NCI-H748 (cell line): ENCODE results near the gene C5orf52.
A peak's percentile ranks its signal among the peaks of the same experiment; 100 is the strongest.
"Not testable (repeated sequence)": the region's sequence is repeated elsewhere in the genome, so short reads cannot be mapped to it uniquely, and the experiment has no call there.

Experiments
- DNase-seq: peaks from one replicate; lab custom pipeline; 2025; ENCODE audit not compliant: unreplicated experiment; lab: John Stamatoyannopoulos, UW

C5orf52 gene

DNA sequence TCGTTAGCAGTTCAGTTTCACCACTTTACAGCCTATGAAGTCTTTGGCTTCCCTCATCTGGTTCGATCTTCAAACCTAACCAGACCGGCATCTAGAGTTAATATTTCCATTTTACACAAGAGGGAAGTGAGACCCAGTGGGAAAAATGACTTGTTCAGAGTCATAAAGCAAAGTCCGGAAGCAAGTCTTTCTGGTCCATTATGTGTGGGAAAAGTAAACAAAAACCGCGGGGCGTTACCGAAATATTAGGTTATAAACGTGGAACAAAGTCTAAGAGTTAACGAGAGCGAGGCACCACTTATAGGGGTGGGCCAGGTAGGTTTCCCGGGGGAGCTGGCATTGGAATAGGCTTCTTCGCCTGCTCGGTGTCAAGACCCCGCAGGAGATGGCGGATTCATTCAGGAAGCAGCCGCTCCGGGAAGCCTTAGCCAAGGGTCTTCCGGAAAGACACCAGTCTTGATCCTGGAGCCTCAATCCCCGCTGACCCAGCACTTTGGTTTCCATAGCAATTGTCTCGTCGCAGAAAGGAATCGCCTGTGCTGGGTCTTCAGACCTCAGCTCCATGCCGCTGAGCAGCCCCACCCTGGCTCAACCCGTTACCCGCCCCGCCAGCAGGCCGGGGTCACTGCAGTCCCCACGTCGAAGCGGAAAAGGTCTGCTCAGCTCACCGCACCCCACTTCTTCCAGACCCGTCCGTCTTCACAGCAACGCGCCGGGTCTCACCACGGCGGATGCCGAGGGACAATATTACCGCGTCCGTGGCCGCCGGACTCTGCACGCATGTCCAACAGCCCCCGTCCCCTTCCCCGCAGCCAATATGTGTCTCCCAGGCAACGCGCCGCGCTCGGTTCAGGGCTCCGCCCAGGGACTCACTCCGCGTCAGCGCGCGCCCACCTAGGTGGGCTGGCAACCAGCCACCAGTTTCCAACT is at the start of gene C5orf52:
Gene C5orf52 (plus strand): TSS at position 872 of the 930 bp plus-strand sequence. CDS start 82 bp downstream, outside the sequence.
- peak; percentile 81 for DNase-seq

DNA sequence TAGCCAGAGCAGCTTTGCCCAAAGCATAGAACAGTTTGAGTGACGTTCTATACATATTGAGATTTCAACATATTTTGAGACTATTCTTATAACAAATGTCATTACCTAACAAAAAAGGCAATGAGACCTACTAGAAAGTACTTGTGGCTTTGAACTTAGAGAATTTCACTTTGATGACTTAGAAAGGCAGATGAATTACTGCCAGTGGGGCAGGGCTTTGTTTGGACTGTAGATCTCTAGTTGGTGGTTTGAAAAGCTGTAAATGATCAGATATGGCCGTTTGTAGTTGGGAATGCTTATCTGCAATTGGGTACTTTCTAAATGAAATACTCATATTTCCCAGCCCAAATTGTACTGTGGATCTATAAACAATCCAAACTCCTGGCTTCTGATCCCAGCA is 47.2 kb upstream of the C5orf52 start:
- DNase-seq, result no peak

DNA sequence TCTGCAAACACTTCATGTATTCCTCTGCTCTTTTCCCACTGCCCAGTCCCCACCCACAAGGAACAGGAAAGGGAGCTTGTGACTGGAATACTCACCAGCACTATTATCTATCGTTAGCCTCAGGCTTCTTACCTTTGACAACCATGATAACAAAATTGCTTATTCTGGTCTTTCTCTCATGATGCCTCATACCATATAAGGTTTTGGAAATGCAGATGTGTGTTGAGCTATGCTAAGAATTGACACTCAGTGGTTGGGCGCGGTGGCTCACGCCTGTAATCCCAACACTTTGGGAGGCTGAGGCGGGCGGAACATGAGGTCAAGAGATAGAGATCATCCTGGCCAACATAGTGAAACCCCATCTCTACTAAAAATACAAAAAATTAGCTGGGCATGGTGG is 44.5 kb upstream of the C5orf52 start:
- no peak for DNase-seq

DNA sequence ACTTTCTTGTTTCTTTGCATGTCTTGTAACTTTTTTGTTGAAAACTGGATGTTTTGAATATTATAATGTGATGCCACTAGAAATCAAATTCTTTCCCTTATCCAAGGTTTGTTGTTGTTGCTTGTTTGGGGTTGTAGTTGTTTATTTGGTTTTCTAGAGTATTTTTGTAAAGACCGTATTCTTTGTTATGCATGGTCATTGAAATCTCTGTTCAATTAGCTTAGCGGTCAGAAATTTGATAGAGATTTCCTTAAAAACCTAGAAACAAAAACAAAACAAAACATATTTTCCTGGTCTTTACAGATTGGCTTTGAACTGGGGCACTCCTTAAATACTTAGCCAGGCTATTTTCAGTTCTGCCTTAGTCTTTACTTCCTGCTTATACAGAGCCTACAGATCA is 41.0 kb upstream of the C5orf52 start:
- DNase-seq, result no peak

DNA sequence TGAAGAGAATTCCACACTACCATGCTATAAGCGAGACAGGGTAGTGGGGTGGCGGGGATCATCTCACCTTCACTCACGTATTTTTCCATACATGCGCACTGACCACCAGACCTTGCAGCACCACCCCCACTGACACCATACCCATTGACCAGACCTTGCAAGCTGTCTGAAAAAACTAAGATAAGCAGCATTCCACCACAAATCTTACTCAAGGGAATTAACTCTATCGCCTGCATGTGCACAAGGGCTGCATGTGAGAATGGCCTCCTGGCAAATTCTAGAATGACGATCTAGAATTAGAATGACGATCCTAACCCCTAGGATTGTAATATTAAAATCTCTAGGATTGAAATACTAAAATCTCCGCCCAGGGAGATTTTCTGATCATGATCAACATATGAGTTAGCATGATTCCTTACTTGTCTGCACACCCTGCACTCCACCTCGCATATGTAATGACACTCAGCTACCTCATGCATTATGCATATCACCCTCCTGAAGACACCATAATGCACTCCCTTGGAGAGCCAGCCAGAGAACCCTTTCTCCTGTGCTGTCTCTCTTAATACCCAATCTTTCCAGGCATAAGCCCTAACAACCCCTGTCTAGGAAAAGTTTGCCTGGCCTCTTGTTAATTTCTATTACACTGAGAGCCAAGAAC is 30.8 kb upstream of the C5orf52 start:
- no peak for DNase-seq

DNA sequence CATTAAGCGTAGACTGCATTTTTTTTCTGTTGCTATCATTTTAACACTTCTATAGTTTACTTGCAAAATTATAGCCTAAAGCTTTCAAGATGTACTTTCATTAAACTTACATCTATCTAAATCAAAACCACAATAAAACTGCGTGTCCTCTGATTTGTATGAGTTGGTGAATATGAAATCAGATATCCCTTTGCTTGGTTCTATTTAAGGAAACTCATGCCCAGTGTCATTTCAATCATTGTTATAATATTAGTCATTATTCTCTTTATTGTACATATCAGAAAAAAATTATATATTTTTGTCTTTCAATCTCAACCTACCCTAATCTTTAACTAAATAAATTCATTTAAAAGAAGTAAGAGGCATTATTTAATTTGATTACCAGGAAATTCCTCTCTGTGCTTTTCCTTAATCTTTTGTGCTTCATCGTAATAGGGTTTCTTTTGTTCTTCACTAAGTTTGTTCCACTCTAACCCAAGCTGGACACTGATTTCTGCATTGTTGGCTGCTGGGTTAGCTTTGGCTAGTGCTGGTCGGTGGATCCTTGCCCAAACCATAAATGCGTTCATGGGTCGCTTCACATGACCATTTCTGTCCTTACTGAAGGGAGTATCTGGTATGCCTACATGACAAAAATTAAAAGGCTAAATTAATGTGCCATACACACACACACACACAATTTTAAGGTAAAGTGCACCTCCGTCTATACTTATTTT is 22.9 kb upstream of the C5orf52 start:
- DNase-seq, result no peak

DNA sequence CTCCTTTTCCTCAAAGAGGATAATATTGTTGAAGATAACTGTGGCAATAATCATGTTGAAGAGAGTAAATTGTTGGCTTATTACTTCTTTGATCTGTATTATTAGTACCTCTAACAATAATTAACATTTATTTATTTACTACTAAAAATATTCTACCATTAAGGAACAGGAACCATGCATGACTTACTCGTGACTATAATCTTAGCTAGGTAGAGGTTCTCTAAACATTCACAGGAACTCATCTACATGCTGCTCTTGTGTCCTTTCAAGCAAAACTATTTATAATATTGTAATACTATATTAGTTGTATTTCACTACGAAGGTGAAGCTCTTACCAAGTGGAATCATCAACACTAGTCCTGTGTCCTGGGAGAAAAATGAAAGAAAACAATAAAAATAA is 22.2 kb upstream of the C5orf52 start:
- no peak for DNase-seq

DNA sequence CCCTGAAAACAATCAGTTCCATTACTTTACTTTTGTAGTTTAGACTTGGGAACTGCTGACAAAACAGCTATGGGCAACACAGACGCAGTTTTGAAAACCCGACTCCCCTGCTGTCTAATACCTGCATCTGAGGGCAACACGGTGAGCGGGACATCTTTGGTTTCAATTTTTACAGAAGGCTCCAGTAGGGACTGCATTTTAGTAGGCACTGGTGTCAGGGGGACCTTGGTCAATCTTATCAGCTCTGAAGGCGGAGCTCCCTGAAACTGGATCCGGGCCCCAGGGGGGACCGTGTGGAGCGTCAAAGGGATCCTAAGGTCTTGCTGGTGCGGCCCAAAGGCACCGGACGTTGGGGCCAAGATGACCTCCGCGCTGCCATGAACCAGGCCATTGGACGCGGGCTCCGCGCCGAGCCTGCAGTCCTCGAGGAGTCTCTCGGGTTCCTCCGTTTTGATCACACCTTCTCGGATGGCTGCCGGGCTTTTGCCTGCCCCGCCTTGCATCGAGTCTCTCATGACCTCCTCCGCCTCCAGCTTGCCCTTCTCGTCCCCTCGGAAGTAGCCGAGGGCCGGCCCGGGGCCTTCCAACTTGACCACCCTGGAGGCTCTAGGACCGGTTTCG is 20.2 kb upstream of the C5orf52 start:
- no peak for DNase-seq

DNA sequence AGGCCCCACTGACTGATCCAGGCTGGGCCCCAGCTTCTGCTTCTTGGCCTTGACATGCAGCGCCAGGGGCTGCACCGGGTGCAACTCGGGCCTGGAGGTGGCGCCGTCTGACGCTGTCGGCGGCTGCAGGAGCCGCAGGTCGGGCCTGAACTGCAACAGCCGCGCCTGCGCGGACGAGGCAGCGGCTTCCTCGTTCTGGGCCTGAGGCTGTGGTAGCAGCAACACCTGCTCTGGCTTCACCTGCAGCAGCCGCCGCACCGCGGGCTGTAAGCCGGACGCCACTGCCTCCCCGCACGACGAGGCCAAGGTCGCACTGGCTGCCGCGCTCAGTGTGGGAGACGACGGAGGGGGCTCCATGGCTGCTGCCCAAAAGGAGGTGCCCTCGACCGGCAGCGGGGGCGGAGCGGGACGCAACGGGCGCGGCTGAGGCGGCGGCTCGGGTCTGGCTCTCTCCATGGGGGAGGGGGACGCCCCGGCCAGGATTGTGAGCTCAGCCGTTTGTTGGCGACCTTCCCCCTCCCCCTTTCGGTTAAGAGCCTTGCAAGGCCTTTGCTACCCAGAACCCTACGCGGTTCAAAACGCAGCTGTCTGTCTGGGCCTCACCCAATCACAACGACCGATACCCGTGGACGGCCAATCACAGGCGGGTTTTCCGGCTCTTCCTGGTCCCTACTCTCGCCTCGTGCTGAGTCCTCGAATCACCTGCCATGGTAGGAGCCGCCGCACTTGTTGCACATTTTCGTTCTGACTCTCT is 19.5 kb upstream of the C5orf52 start:
- DNase-seq, result no peak

DNA sequence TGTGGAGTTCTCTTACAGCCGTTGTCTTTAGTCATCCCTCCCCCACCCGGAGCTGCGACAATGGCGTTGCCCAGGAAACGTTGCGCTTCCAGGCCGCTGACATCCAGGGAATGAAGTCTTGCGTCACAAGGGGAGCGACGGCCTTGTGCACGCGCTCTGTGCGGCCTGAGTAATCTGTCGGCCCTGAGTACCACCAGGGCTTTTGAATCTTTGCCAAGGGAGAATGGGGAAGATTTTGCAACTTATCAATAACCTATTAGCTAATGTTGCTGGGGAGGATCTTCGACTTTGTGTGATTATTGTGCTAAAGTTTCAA is 19.0 kb upstream of the C5orf52 start, which contains the start of gene SOX30:
Gene SOX30 (minus strand): TSS at position 62 of the 316 bp plus-strand sequence. CDS start 360 bp downstream, outside the sequence.
- no peak for DNase-seq

DNA sequence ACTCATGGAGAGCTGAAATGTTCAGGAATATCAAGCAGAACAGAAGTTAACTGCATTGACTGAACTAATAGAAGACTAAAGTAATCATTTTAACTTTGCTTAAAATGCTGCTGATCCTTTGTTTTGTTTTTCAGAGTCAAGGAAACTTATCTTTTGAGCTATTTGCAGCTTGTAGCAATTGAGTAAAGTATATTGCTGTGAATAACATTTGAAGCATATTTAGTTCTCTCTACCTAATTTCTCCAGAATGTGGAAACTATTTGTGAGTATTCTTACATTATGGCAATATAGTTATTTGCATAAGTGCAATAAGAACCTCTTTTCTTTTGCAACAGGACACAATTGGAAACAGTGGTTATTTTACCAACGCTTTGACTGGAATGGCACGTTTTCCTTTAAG is 13.8 kb upstream of the C5orf52 start:
- no peak for DNase-seq

DNA sequence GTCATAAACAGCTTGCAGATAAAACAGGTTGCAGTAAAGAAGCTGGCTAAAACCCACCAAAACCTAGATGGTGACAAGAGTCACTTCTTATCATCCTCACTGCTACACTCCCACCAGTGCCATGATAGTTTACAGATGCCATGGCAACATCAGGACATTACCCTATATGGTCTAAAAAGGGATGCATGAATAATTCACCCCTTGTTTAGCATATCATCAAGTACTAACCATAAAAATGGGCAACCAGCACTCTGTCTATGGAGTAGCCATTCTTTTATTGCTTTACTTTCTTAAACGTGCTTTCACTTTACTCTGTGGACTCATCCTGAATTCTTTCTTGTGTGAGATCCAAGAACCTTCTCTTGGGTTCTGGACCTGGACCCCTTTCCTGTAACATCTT is 12.4 kb upstream of the C5orf52 start:
- no peak for DNase-seq

DNA sequence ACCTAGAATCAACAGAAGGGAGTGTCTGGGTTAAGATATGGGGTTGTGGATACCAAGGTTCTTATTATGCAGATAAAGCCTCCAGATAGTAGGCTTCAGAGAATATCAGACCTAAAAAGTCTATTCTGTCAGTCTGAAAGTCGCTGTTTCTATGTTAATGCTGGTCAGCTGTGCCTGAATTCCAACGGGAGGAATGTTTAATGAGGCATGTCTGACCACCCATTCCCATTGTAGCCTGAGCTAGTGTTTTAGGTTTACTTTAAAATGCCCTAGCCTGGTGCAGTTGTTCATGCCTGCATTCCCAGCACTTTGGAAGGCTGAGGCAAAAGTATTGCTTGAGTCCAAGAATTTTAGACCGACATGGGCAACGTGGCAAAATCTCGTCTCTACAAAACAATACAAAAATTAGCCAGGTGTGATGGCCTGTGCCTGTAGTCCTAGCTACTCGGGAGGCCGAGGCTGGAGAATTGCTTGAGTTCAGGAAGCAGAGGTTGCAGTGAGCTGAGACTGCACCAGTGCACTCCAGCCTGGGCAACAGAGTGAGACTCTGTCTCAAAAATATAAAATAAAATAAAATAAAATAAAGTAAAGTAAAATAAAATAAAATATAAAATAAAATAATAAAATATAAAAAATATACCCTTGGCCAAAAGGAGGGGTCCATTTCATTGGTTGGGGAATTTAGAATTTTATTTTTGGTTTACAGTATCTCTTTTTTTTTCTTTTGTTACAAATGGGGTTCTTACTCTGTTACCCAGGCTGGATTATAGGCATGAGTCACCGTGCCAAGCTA is 11.3 kb upstream of the C5orf52 start:
- no peak for DNase-seq

DNA sequence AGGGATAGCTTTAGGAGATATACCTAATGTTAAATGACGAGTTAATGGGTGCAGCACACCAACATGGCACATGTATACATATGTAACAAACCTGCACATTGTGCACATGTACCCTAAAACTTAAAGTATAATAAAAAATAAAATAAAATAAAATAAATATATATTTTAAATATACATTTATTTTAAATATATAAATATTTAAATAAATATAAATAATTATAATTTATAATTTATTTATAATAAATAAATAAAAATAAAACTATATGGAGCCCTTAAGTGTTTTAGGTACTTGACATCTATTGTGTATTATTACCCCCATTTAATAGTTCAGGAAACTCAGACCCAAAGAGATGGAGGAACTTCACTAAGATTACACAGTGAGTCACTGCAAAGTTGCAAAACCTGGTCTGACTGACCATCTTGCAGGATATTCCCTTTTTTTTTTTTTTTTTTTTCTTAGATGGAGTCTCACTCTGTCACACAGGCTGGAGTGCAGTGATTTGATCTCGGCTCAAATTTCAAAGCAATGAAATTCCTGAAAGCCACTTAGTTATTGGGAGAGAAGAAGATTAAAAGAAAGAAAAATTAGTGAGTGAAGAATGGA is 5.8 kb upstream of the C5orf52 start:
- DNase-seq, result no peak

DNA sequence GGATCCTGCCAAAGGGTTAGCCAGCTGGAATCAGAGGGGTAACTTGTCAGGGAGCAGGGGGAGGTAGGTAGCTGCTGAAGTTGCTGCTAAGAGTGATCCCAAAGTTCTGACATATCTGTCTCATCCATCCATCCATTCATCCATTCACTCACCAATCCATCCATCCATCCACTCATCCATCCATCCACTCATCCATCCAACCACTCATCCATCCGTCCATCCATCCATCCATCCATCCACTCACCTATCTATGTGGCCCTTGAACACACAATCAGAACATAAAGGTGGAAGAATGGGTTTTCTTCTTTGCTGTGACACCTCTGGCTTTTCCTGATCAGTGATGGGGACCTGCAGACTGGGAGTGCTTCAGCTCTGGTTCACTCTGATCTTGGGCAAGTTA is 3.0 kb upstream of the C5orf52 start:
- no peak for DNase-seq

DNA sequence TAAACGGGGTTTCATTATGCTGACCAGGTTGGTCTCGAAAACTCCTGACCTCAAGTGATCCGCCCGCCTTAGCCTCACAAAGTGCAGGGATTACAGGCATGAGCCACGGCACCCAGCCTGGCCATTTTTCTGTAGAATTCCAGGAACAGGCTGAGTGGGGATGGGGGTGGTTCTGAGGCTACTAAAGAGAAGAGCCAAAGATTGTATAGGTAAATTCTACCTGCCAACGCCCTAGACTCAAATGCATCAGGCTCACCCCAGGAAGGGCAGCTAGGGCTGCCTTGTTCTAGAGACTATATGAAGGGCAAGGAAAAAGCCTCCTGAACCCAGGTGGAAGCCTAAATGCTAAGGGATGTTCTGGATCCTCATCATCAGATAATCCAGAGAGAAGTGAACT is 1.6 kb upstream of the C5orf52 start:
- DNase-seq, result no peak

DNA sequence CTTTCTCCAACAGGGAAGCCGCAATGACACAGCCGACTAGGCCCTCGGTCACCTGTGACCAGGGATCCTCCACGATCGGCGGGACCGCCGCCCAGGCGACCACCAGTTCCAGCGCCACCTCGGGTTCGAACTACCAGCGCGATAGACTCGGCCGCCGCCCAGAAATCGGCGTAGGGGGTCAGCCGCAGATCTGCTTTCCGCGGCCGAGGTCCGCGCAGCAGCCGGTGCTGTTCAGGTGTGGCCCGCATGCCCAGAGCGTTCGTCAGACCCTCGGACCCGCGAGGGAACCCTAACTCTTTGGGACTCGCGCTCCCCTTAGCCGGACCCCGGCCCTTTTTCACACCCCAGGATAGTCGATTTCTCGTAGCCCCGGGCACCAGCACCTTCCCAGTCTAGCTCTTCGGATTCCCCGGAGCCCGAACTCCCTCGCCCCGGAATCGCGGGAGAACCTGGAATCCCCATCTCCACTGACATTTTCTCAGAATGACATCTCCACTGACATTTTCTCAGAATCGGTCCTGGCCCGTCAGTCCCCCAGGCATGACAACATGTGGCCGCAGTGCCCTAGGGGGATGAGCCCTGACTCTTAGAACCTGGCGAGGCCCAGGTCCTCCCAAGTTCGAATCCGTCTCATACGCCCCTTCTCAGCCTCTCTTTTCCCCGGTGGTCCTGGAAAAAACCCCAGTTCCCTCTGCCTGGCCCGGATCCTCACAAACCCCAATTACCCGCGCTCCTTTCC is 428 bp downstream of the C5orf52 start:
- DNase-seq, result no peak

DNA sequence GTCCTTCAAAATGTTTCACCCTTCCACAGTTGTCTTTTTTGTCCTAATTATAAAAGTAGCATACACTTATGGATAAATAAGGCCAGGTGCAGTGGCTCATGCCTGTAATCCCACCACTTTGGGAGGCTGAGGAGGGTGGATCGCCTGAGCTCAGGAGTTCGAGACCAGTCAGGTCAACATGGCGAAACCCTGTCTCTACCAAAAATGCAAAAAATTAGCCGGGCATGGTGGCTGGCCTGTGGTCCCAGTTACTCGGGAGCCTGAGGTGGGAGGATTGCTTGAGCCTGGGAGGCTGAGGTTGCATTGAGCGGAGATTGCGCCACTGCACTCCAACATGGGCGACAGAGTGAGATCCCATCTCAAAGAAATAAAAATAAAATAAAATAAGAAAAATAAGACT is 1.6 kb downstream of the C5orf52 start:
- no peak for DNase-seq

DNA sequence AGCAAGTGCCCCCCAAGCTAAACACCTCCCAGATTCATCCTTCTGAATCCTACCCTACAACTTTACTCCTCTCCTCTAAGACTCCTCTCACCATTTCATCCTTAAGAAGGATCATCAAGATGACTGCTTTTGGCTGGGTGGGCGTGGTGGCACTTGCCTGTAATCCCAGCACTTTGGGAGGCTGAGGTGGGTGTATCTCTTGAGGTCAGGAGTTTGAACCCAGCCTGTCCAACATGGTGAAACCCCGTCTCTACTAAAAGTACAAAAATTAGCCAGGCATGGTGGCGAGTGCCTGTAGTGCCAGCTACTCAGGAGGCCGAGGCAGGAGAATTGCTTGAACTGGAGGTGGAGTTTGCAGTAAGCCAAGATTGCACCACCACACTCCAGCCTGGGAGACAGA is 3.0 kb downstream of the C5orf52 start:
- DNase-seq, result not testable (repeated sequence)
